HG03575 (cell line): ENCODE data around the gene CYBC1.

Source experiments
- ATAC-seq: cut with Tn5 transposase; IDR thresholded peaks from one replicate; pipeline ENCODE4 v1.9.1; 2021; ENCODE audit not compliant: unreplicated experiment, insufficient number of reproducible peaks, low FRiP score; ENCODE audit errors: extremely low read depth

Gene CYBC1

GRCh38 chr17:82399041-82399441 is 51.5 kb downstream of the CYBC1 start:
- no peak for ATAC-seq

GRCh38 chr17:82397449-82398335 is 52.9 kb downstream of the CYBC1 start:
- no peak for ATAC-seq

GRCh38 chr17:82396601-82397435 is 53.7 kb downstream of the CYBC1 start:
- no peak for ATAC-seq

GRCh38 chr17:82394278-82394677 is 56.3 kb downstream of the CYBC1 start:
- no peak for ATAC-seq

GRCh38 chr17:82392941-82393340 is 57.6 kb downstream of the CYBC1 start:
- ATAC-seq = no peak
